Thyroid gland (tissue), 4 donors: Measurements from ENCODE around the gene RCOR1.

Experiments
- POLR2A ChIP-seq, 2 donors: fragments of 450-650 bp; IDR thresholded peaks; one replicate each; pipeline ENCODE4 v1.6.1; 2017; ENCODE audit warnings: antibody characterized with exemption in 2 of 2, mild to moderate bottlenecking in 2 of 2, moderate library complexity in 1 of 2
- TF ChIP-seq, protein P1 (sequence below), 6 experiments: fragments of 200-600 bp in 3 of 6; fragments of 450-650 bp in 3 of 6; sonication (generic) in 3 of 6; IDR thresholded peaks; one replicate each; pipeline ENCODE4 v1.5.1; 2016 to 2019; ENCODE audit warnings: antibody characterized with exemption in 6 of 6, mild to moderate bottlenecking in 2 of 6, inconsistent platforms in 1 of 6, moderate library complexity in 1 of 6

DNA sequence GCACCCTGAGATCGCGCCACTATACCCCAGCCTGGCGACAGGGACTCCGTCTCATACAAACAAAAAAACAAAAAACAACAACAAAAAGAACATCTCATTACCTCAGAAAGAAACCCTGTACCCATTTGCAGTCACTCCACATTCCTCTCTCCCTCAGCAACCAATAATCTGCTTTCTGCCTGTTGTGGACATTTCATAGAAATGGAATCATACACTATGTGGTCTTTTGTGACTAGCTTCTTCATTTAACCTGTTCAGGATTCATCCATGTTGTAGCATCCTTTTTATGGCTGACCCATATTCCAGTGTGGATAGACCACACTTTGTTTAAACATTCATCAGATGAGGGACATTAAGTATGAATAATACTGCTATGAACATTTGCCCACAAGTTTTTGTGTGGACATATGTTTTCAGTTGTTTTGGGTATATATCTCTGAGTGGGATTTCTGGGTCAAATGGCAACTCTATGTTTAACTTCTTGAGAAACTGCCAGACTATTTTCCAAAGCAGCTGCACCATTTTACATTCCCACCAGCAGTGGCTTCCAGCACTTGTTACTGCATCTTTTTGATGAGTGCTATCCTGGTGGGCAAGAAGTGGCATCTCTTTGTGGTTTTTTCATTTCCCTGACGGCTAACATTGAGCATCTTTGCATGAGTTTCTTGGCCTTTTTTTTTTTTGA, 5.9 kb upstream of the RCOR1 start:
- TF ChIP-seq, protein P1, sequence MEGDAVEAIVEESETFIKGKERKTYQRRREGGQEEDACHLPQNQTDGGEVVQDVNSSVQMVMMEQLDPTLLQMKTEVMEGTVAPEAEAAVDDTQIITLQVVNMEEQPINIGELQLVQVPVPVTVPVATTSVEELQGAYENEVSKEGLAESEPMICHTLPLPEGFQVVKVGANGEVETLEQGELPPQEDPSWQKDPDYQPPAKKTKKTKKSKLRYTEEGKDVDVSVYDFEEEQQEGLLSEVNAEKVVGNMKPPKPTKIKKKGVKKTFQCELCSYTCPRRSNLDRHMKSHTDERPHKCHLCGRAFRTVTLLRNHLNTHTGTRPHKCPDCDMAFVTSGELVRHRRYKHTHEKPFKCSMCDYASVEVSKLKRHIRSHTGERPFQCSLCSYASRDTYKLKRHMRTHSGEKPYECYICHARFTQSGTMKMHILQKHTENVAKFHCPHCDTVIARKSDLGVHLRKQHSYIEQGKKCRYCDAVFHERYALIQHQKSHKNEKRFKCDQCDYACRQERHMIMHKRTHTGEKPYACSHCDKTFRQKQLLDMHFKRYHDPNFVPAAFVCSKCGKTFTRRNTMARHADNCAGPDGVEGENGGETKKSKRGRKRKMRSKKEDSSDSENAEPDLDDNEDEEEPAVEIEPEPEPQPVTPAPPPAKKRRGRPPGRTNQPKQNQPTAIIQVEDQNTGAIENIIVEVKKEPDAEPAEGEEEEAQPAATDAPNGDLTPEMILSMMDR (IDR thresholded peaks at IDR 0.05) = no peak
- no peak for TF ChIP-seq POLR2A (IDR thresholded peaks at IDR 0.05)
